HepG2 (cell line): ENCODE measurements around the gene SSU72. TPM values are rescaled to one million over a fixed set of nuclear protein-coding genes. Genes with fewer than 3 reads are reported as not detected.

Experiments used
- FOXM1 ChIP-seq: sonication (generic); formaldehyde crosslinking; IDR thresholded peaks from 2 replicates; pipeline ENCODE4 v1.5.0; 2020; ENCODE audit warnings: missing genetic modification reagents
- ISL2 ChIP-seq: sonication (generic); formaldehyde crosslinking; IDR thresholded peaks from 2 replicates; pipeline ENCODE4 v1.5.0; 2020; ENCODE audit warnings: missing genetic modification reagents
- JDP2 ChIP-seq: sonication (generic); formaldehyde crosslinking; IDR thresholded peaks from 2 replicates; pipeline ENCODE4 v1.8.1; 2022; ENCODE audit warnings: missing genetic modification reagents, borderline replicate concordance
- MYC ChIP-seq: sonication (generic); formaldehyde crosslinking; IDR thresholded peaks from 2 replicates; pipeline ENCODE4 v1.9.0; 2021; ENCODE audit warnings: missing genetic modification reagents, borderline replicate concordance
- SALL1 ChIP-seq: sonication (generic); formaldehyde crosslinking; IDR thresholded peaks from 2 replicates; pipeline ENCODE4 v1.8.0; 2022; ENCODE audit warnings: mild to moderate bottlenecking, missing genetic modification reagents
- SAP130 ChIP-seq: IDR thresholded peaks from 2 replicates; pipeline ENCODE4 v1.6.1; 2016; ENCODE audit warnings: low read depth
- TAF1 ChIP-seq: sonication (generic); formaldehyde crosslinking; IDR thresholded peaks from 2 replicates; pipeline ENCODE4 v1.4.0; 2020; ENCODE audit warnings: missing genetic modification reagents
- ZFX ChIP-seq: sonication (generic); formaldehyde crosslinking; IDR thresholded peaks from 2 replicates; pipeline ENCODE4 v1.4.0; 2020; ENCODE audit warnings: mild to moderate bottlenecking, low read depth, missing genetic modification reagents, moderate library complexity
- ZMYM3 ChIP-seq: sonication (generic); formaldehyde crosslinking; IDR thresholded peaks from 2 replicates; pipeline ENCODE4 v1.5.1; 2020; ENCODE audit warnings: mild to moderate bottlenecking, missing genetic modification reagents
- ZNF253 ChIP-seq: sonication (generic); formaldehyde crosslinking; IDR thresholded peaks from 2 replicates; pipeline ENCODE4 v1.8.0; 2022; ENCODE audit warnings: mild to moderate bottlenecking, missing genetic modification reagents, borderline replicate concordance
- ZNF607 ChIP-seq: sonication (generic); formaldehyde crosslinking; IDR thresholded peaks from 2 replicates; pipeline ENCODE4 v1.5.1; 2020; ENCODE audit warnings: missing genetic modification reagents, mild to moderate bottlenecking, borderline replicate concordance
- polyA plus RNA-seq, 8 experiments: library from polyadenylated mRNA; depleted of rRNA in 3 of 8; stranded (reverse) in 7 of 8; unstranded in 1 of 8; fragments of >200 nt; fragmentation: Illumina TruSeq in 4 of 8; extraction: Trizol in 4 of 8; gene quantifications; 2 replicates each; pipeline versions ENCODE4 v1.2.1 to v1.2.3, GENCODE V29; 2011 to 2016; ENCODE audit warnings: low read depth in 4 of 8, missing spikeins in 1 of 8, mixed read lengths in 1 of 8; ENCODE audit not compliant: insufficient read depth in 1 of 8
- total RNA-seq, 5 experiments: library from RNA; depleted of rRNA; stranded (reverse); fragments of >200 nt; fragmentation: Illumina TruSeq; extraction: Trizol; gene quantifications; 2 replicates each; pipeline ENCODE4 v1.2.3, GENCODE V29; 2016; ENCODE audit warnings: low read depth in 1 of 5
- TF ChIP-seq, protein P1 (sequence below): IDR thresholded peaks from 2 replicates; pipeline ENCODE4 v1.6.1; 2016; ENCODE audit warnings: mild to moderate bottlenecking, missing biosample characterization, missing genetic modification reagents
- TF ChIP-seq, protein P2 (sequence below): sonication (generic); formaldehyde crosslinking; IDR thresholded peaks from 2 replicates; pipeline ENCODE4 v1.4.0; 2020; ENCODE audit warnings: missing genetic modification reagents
- TF ChIP-seq, protein P3 (sequence below): sonication (generic); formaldehyde crosslinking; IDR thresholded peaks from 2 replicates; pipeline ENCODE4 v1.5.1; 2020; ENCODE audit warnings: mild to moderate bottlenecking, missing genetic modification reagents, moderate library complexity
- TF ChIP-seq, protein P4 (sequence below): sonication (generic); formaldehyde crosslinking; IDR thresholded peaks from 2 replicates; pipeline ENCODE4 v1.9.0; 2022; ENCODE audit warnings: missing genetic modification reagents, mild to moderate bottlenecking, borderline replicate concordance
- TF ChIP-seq, protein P5 (sequence below): sonication (generic); formaldehyde crosslinking; IDR thresholded peaks from 2 replicates; pipeline ENCODE4 v1.5.0; 2020; ENCODE audit warnings: mild to moderate bottlenecking, missing genetic modification reagents, moderate library complexity
- TF ChIP-seq, protein P6 (sequence below): sonication (generic); formaldehyde crosslinking; IDR thresholded peaks from 2 replicates; pipeline ENCODE4 v1.5.1; 2020; ENCODE audit warnings: missing genetic modification reagents, mild to moderate bottlenecking, borderline replicate concordance

Gene SSU72
- total and polyA plus RNA-seq, 2 of the 13 experiments (the other 11 are each of a cell fraction or from before 2014, with no cell fraction given), result 42.8 to 67.1 TPM

DNA sequence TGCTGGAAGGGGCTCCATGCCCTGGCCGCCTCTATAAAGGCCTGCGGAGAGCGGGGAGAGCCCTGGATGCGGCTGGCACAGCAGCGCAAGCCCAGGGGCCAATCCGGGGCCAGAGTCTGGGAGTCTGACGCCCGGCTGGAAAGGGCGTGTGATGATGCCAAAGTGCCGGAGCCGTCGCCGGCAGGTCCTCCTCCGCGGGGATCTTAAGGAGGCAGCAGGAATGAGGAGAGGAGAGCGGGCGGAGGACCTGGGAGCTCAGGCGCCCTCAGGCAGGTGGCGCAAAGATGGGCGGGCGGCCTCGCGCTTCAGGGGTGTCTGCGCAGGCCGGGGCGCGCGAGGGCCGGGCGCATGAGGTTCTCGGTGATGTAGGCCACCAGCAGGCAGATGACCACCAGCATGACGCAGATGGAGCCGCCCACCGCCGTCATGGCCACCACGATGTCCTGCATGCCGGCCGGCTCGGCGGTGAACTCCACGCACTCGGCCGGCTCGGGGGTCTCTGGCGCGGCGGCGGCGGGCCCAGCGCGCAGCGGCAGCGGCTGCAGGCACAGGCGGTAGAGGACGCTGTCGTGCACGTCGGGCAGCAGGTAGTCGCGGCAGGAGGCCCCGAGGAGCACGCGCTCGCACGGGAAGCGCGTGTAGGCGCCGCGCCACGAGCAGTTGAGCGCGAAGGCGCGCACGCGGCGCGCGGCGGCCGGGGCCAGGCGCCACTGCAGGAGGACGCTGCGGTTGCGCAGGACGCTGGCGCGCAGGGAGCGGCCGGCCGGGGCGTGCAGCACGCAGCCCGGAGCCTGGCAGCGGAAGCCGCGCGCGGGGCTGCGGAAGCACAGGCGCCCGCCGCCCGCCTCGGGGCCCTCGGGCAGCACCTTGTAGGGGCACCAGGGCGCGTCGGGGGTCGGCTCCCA is 24.6 kb upstream of the SSU72 start (continued):
- TF ChIP-seq ZNF607 (CRISPR knock-in tag), result no peak
- TF ChIP-seq TAF1 (CRISPR knock-in tag), result no peak
- no peak for TF ChIP-seq SAP130 (CRISPR knock-in tag)
- no peak for TF ChIP-seq ZNF253
- TF ChIP-seq, protein P1, sequence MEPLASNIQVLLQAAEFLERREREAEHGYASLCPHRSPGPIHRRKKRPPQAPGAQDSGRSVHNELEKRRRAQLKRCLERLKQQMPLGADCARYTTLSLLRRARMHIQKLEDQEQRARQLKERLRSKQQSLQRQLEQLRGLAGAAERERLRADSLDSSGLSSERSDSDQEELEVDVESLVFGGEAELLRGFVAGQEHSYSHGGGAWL, result no peak
- TF ChIP-seq ZMYM3, result no peak
- no peak for TF ChIP-seq ISL2 (CRISPR knock-in tag)
- TF ChIP-seq, protein P2, sequence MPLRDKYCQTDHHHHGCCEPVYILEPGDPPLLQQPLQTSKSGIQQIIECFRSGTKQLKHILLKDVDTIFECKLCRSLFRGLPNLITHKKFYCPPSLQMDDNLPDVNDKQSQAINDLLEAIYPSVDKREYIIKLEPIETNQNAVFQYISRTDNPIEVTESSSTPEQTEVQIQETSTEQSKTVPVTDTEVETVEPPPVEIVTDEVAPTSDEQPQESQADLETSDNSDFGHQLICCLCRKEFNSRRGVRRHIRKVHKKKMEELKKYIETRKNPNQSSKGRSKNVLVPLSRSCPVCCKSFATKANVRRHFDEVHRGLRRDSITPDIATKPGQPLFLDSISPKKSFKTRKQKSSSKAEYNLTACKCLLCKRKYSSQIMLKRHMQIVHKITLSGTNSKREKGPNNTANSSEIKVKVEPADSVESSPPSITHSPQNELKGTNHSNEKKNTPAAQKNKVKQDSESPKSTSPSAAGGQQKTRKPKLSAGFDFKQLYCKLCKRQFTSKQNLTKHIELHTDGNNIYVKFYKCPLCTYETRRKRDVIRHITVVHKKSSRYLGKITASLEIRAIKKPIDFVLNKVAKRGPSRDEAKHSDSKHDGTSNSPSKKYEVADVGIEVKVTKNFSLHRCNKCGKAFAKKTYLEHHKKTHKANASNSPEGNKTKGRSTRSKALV (CRISPR knock-in tag), result peak; percentile 48; the same call in 1 of the 2 replicates
- peak; percentile 27; the same call in 1 of the 2 replicates for TF ChIP-seq ZFX
- TF ChIP-seq SALL1 (CRISPR knock-in tag), result 0 out of 2 replicates have a peak, but pooled peaks have one; percentile 9
- TF ChIP-seq, protein P3, sequence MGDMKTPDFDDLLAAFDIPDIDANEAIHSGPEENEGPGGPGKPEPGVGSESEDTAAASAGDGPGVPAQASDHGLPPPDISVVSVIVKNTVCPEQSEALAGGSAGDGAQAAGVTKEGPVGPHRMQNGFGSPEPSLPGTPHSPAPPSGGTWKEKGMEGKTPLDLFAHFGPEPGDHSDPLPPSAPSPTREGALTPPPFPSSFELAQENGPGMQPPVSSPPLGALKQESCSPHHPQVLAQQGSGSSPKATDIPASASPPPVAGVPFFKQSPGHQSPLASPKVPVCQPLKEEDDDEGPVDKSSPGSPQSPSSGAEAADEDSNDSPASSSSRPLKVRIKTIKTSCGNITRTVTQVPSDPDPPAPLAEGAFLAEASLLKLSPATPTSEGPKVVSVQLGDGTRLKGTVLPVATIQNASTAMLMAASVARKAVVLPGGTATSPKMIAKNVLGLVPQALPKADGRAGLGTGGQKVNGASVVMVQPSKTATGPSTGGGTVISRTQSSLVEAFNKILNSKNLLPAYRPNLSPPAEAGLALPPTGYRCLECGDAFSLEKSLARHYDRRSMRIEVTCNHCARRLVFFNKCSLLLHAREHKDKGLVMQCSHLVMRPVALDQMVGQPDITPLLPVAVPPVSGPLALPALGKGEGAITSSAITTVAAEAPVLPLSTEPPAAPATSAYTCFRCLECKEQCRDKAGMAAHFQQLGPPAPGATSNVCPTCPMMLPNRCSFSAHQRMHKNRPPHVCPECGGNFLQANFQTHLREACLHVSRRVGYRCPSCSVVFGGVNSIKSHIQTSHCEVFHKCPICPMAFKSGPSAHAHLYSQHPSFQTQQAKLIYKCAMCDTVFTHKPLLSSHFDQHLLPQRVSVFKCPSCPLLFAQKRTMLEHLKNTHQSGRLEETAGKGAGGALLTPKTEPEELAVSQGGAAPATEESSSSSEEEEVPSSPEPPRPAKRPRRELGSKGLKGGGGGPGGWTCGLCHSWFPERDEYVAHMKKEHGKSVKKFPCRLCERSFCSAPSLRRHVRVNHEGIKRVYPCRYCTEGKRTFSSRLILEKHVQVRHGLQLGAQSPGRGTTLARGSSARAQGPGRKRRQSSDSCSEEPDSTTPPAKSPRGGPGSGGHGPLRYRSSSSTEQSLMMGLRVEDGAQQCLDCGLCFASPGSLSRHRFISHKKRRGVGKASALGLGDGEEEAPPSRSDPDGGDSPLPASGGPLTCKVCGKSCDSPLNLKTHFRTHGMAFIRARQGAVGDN (CRISPR knock-in tag), result peak; percentile 59
- TF ChIP-seq MYC (CRISPR knock-in tag), result peak; percentile 52; the same call in 1 of the 2 replicates
- TF ChIP-seq, protein P4, sequence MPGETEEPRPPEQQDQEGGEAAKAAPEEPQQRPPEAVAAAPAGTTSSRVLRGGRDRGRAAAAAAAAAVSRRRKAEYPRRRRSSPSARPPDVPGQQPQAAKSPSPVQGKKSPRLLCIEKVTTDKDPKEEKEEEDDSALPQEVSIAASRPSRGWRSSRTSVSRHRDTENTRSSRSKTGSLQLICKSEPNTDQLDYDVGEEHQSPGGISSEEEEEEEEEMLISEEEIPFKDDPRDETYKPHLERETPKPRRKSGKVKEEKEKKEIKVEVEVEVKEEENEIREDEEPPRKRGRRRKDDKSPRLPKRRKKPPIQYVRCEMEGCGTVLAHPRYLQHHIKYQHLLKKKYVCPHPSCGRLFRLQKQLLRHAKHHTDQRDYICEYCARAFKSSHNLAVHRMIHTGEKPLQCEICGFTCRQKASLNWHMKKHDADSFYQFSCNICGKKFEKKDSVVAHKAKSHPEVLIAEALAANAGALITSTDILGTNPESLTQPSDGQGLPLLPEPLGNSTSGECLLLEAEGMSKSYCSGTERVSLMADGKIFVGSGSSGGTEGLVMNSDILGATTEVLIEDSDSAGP (CRISPR knock-in tag), result 0 out of 2 replicates have a peak, but pooled peaks have one; percentile 19
- 0 out of 2 replicates have a peak, but pooled peaks have one; percentile 15 for TF ChIP-seq FOXM1 (CRISPR knock-in tag)
- TF ChIP-seq, protein P5, sequence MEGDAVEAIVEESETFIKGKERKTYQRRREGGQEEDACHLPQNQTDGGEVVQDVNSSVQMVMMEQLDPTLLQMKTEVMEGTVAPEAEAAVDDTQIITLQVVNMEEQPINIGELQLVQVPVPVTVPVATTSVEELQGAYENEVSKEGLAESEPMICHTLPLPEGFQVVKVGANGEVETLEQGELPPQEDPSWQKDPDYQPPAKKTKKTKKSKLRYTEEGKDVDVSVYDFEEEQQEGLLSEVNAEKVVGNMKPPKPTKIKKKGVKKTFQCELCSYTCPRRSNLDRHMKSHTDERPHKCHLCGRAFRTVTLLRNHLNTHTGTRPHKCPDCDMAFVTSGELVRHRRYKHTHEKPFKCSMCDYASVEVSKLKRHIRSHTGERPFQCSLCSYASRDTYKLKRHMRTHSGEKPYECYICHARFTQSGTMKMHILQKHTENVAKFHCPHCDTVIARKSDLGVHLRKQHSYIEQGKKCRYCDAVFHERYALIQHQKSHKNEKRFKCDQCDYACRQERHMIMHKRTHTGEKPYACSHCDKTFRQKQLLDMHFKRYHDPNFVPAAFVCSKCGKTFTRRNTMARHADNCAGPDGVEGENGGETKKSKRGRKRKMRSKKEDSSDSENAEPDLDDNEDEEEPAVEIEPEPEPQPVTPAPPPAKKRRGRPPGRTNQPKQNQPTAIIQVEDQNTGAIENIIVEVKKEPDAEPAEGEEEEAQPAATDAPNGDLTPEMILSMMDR, result peak; percentile 23; the same call in 1 of the 2 replicates
- no peak for TF ChIP-seq JDP2 (CRISPR knock-in tag)
- TF ChIP-seq, protein P6, sequence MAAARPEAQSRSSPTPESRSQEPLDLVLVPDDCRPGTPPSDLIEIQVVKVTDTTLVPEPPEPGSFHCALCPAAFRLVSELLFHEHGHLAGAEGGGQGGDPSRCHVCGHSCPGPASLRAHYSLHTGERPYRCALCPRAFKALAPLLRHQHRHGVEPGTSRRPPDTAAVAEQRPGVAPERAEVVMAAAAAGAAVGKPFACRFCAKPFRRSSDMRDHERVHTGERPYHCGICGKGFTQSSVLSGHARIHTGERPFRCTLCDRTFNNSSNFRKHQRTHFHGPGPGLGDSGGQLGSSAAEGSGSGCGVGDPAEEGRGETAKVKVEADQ (CRISPR knock-in tag), result no peak; the same call in 1 of the 2 replicates
